ENCODE measurements around the gene KRTAP21-2.

DNA sequence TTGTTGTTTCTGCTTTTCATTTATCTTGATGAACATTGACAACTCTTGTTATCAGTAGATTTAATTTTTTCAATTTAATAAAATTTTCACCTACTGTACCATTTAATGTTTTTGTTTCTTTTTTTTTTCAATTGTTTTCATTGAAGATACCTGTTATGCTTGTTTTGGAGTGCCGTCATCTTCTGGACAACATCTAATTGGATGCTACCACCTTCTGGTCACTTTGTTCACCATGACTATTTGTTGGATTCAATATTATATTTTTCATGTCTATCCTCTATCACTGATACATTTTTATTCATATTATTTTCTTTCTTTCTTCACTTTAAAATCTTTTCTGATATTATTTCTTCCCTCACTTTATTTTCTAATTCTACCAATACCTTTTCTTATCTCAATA is 14.0 kb downstream of the KRTAP21-2 start:
- TF ChIP-seq CTCF (IDR thresholded peaks at IDR 0.05) (no peak), POLR2A (IDR thresholded peaks at IDR 0.05) (no peak), EP300 (IDR thresholded peaks at IDR 0.05) (no peak), POLR2AphosphoS5 (IDR thresholded peaks at IDR 0.05) (no peak)

All from stomach (tissue), 4 donors.